ENCODE results near the gene DEFB110. TPM values are rescaled to one million over a fixed set of nuclear protein-coding genes. Genes with fewer than 3 reads are reported as not detected.

Gene DEFB110
- not detected in 3 replicates for total RNA-seq
- long read RNA-seq: 0 reads

GRCh38 chr6:50021894-50022293, at the start of gene DEFB110:
Gene DEFB110, minus strand, starts transcription at chr6:50021994. Its CDS starts 59 bp downstream, at chr6:50021935.
- H3K27me3 Mint-ChIP-seq (ENCODE audit: low read depth): peaks cover 2% of the 10 kb centered on the region
- H3K4me1 Mint-ChIP-seq (ENCODE audit: low read depth): no peaks in the 10 kb centered on the region
- no peaks in the 10 kb centered on the region for H3K36me3 Mint-ChIP-seq (ENCODE audit: low read depth)
- H3K27ac Mint-ChIP-seq (ENCODE audit: unreplicated experiment): no peak within 1 kb of the TSS
- TF ChIP-seq, protein P1, sequence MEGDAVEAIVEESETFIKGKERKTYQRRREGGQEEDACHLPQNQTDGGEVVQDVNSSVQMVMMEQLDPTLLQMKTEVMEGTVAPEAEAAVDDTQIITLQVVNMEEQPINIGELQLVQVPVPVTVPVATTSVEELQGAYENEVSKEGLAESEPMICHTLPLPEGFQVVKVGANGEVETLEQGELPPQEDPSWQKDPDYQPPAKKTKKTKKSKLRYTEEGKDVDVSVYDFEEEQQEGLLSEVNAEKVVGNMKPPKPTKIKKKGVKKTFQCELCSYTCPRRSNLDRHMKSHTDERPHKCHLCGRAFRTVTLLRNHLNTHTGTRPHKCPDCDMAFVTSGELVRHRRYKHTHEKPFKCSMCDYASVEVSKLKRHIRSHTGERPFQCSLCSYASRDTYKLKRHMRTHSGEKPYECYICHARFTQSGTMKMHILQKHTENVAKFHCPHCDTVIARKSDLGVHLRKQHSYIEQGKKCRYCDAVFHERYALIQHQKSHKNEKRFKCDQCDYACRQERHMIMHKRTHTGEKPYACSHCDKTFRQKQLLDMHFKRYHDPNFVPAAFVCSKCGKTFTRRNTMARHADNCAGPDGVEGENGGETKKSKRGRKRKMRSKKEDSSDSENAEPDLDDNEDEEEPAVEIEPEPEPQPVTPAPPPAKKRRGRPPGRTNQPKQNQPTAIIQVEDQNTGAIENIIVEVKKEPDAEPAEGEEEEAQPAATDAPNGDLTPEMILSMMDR (IDR thresholded peaks at IDR 0.05): no peak
- no peaks in the 10 kb centered on the region for H3K9me3 Mint-ChIP-seq (ENCODE audit: low read depth)
- DNase-seq (ENCODE audit: low spot score): no peak
- no peak within 1 kb of the TSS for H3K4me3 Mint-ChIP-seq (ENCODE audit: unreplicated experiment)

- no peak for DNase-seq (ENCODE audit: low spot score)
- Mint-ChIP-seq H3K4me1 (ENCODE audit: low read depth) (no peaks in the 10 kb centered on the region), H3K27ac (ENCODE audit: unreplicated experiment) (no peak overlapping the region), H3K4me3 (ENCODE audit: unreplicated experiment) (no peak overlapping the region), H3K27me3 (ENCODE audit: low read depth) (peaks cover 17% of the 10 kb centered on the region), H3K9me3 (ENCODE audit: low read depth) (no peaks in the 10 kb centered on the region), H3K36me3 (ENCODE audit: low read depth) (no peaks in the 10 kb centered on the region)
- TF ChIP-seq, protein P1 (IDR thresholded peaks at IDR 0.05): no peak
Measured at GRCh38 chr6:50070101-50070500, 48.3 kb upstream of the DEFB110 start.

- TF ChIP-seq, protein P1 (IDR thresholded peaks at IDR 0.05): peak; percentile 47
Measured at GRCh38 chr6:50062051-50062450, 40.3 kb upstream of the DEFB110 start.

GRCh38 chr6:50056242-50056641, 34.4 kb upstream of the DEFB110 start:
- Mint-ChIP-seq H3K36me3 (ENCODE audit: low read depth) (no peaks in the 10 kb centered on the region), H3K4me1 (ENCODE audit: low read depth) (no peaks in the 10 kb centered on the region), H3K4me3 (ENCODE audit: unreplicated experiment) (no peak overlapping the region), H3K27me3 (ENCODE audit: low read depth) (peaks cover 23% of the 10 kb centered on the region), H3K9me3 (ENCODE audit: low read depth) (no peaks in the 10 kb centered on the region), H3K27ac (ENCODE audit: unreplicated experiment) (no peak overlapping the region)
- TF ChIP-seq, protein P1 (IDR thresholded peaks at IDR 0.05): no peak
- DNase-seq (ENCODE audit: low spot score): no peak

More at GRCh38 chr6:50062051-50062450, 40.3 kb upstream of the DEFB110 start:
- Mint-ChIP-seq H3K27ac (ENCODE audit: unreplicated experiment) (no peak overlapping the region), H3K9me3 (ENCODE audit: low read depth) (peaks cover 5% of the 10 kb centered on the region), H3K27me3 (ENCODE audit: low read depth) (peaks cover 21% of the 10 kb centered on the region), H3K4me3 (ENCODE audit: unreplicated experiment) (no peak overlapping the region), H3K36me3 (ENCODE audit: low read depth) (no peaks in the 10 kb centered on the region), H3K4me1 (ENCODE audit: low read depth) (no peaks in the 10 kb centered on the region)
- DNase-seq (ENCODE audit: low spot score): no peak

GRCh38 chr6:50049829-50050228, 28.0 kb upstream of the DEFB110 start, which contains the start of gene DEFB112:
Gene DEFB112, minus strand, starts transcription at chr6:50049929. Its CDS starts 60 bp downstream, at chr6:50049869.
- no peaks in the 10 kb centered on the region for H3K4me1 Mint-ChIP-seq (ENCODE audit: low read depth)
- no peak within 1 kb of the TSS for H3K27ac Mint-ChIP-seq (ENCODE audit: unreplicated experiment)
- TF ChIP-seq, protein P1 (IDR thresholded peaks at IDR 0.05): no peak
- H3K36me3 Mint-ChIP-seq (ENCODE audit: low read depth): no peaks in the 10 kb centered on the region
- H3K9me3 Mint-ChIP-seq (ENCODE audit: low read depth): no peaks in the 10 kb centered on the region
- DNase-seq (ENCODE audit: low spot score): no peak
- no peak within 1 kb of the TSS for H3K4me3 Mint-ChIP-seq (ENCODE audit: unreplicated experiment)
- H3K27me3 Mint-ChIP-seq (ENCODE audit: low read depth): peaks cover 9% of the 10 kb centered on the region
